Subcutaneous abdominal adipose tissue (tissue), 5 donors: ENCODE results near the gene GPR157.
A peak's percentile ranks its signal among the peaks of the same experiment; 100 is the strongest.
"Not testable (repeated sequence)": the region's sequence is repeated elsewhere in the genome, so short reads cannot be mapped to it uniquely, and the experiment has no call there.

Experiments used
- H3K27ac ChIP-seq: one replicate; pipeline ENCODE4 v1.7.0; 2013; ENCODE audit warnings: low read depth, mild to moderate bottlenecking, inconsistent platforms, low read length, moderate library complexity
- H3K27me3 ChIP-seq, 5 donors: one replicate each; pipeline ENCODE4 v1.7.0; 2013; ENCODE audit warnings: low read length in 5 of 5, inconsistent platforms in 1 of 5; ENCODE audit not compliant: control insufficient read depth in 5 of 5, insufficient read depth in 4 of 5
- H3K36me3 ChIP-seq, 5 donors: one replicate each; pipeline ENCODE4 v1.7.0; 2013; ENCODE audit warnings: low read length in 5 of 5; ENCODE audit not compliant: control insufficient read depth in 5 of 5, insufficient read depth in 5 of 5
- H3K4me1 ChIP-seq, 5 donors: one replicate each; pipeline ENCODE4 v1.7.0; 2013; ENCODE audit warnings: low read length in 5 of 5, mild to moderate bottlenecking in 3 of 5, moderate library complexity in 1 of 5; ENCODE audit not compliant: control insufficient read depth in 5 of 5, insufficient read depth in 5 of 5
- H3K4me3 ChIP-seq, 5 donors: one replicate each; pipeline ENCODE4 v1.7.0; 2013; ENCODE audit warnings: low read length in 5 of 5, low read depth in 1 of 5
- H3K9ac ChIP-seq, 5 donors: one replicate each; pipeline ENCODE4 v1.7.0; 2013; ENCODE audit warnings: low read length in 5 of 5, mild to moderate bottlenecking in 4 of 5, moderate library complexity in 3 of 5
- H3K9me3 ChIP-seq, 5 donors: one replicate each; pipeline ENCODE4 v1.7.0; 2013; ENCODE audit warnings: low read length in 5 of 5; ENCODE audit not compliant: control insufficient read depth in 5 of 5
- donor health status: healthy.
- donor health status: healthy.
- donor health status: healthy.
- donor health status: healthy.
- donor health status: healthy.

GPR157 gene

DNA sequence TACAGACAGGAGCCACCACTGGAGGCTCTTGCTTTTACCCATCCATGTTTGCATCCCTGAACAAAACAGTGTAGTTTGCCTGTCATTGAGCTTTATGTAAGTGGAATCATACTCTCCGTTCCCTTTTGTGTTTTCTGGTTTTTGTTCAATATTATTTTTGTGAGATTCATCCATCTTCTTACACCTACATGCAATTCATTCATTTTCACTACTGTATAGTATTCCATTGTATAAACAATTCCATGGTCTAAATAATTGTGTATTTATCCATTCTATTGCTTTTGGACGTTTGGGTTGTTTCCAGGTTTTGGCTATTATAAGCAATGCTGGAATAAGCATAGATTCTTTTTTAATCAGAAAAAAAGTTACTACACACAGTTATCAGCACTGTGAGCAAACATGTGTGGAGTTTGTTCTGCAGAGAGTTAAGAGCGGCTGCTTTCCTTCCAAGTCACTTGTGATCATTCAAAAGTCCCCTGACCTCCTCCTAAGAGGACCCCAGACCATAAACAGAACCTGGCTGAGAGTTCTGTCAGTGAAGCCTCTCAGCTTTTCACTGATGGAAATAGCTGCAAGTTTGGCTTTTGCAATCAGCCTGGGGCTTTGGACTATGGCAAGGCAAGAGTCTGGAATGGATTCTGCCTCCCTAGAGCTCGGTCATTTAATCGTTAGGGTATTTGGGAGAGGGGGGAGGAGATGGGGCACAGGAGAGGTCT is 5.1 kb upstream of the GPR157 start:
- Histone ChIP-seq H3K4me1 (peaks cover 0 to 14% (median 5%) of the 10 kb centered on the region in 5 donors), H3K27ac (no peak overlapping the region), H3K4me3 (no peak overlapping the region), H3K36me3 (no peaks in the 10 kb centered on the region), H3K9me3 (no peaks in the 10 kb centered on the region), H3K9ac (peak overlapping the region in 1 of 5 donors; percentile 20), H3K27me3 (no peaks in the 10 kb centered on the region)

DNA sequence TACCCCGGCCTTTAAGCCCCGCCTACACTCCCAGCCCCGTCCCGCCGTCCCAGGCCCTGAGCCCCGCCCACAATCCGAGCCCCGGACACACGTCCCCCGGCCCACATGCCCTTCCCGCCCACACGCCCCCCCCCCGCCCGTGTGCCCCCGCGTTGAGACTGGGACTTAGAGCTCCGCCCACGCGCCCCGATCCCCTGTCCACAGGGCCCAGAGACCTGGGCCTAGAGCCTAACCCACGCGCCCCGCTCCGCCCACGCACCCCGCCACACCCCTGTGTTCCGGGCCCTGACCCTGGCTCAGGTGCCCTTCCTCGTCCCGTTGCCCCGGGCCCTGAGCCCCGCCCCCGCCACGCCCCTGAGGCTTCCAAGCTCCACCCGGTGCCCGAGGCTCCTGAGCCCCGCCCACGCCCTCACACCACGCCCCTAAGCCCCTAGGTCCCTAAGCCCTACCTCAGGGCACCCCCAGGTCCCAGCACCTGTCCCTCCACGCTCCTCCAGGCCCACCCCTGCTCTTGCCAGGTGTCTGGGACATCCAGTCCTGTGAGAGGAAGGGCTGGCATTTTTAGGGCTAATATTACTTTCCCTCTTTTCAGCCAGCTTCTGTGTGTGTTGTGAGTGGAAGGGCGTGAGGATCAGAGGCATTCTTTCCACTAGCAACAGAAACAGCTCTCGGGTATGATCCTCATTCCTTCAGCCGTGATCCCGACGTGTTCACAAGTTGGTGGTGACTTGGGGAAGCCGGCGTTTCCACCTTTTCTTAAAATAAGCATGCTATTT is 552 bp upstream of the GPR157 start:
- no peaks in the 10 kb centered on the region for H3K27me3 ChIP-seq
- H3K36me3 ChIP-seq, result no peaks in the 10 kb centered on the region
- H3K9ac ChIP-seq, result peak overlapping the region in 2 of 5 donors; percentile 6 to 56
- peak overlapping the region; percentile 86 for H3K27ac ChIP-seq
- peaks cover 0 to 28% (median 20%) of the 10 kb centered on the region in 5 donors for H3K4me1 ChIP-seq
- peak overlapping the region; percentile 29 to 62 (median 52) for H3K4me3 ChIP-seq
- no peaks in the 10 kb centered on the region for H3K9me3 ChIP-seq

DNA sequence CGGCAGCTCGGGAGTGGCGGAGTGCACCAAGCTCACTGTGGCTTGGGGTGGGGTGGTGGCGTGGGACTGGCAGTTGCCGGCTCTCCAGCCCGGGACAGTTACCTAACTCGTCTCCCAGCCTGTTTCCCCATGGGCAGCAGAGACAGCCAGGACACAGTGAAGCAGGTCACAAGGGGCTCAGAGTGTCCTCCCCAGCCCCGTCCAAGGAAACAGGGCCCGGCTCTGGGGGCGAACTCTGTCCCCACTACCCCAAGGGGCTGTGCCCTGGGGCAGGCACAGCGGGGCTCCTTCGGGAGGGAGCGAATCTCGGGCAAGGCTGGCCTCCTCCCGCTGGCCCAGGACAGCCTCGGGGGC is 759 bp downstream of the GPR157 start:
- Histone ChIP-seq H3K9me3 (no peaks in the 10 kb centered on the region), H3K9ac (peak overlapping the region; percentile 36 to 77 (median 66)), H3K27ac (peak overlapping the region; percentile 30), H3K27me3 (no peaks in the 10 kb centered on the region), H3K36me3 (no peaks in the 10 kb centered on the region), H3K4me1 (peaks cover 0 to 25% (median 20%) of the 10 kb centered on the region in 5 donors), H3K4me3 (peak overlapping the region; percentile 61 to 83 (median 75))

DNA sequence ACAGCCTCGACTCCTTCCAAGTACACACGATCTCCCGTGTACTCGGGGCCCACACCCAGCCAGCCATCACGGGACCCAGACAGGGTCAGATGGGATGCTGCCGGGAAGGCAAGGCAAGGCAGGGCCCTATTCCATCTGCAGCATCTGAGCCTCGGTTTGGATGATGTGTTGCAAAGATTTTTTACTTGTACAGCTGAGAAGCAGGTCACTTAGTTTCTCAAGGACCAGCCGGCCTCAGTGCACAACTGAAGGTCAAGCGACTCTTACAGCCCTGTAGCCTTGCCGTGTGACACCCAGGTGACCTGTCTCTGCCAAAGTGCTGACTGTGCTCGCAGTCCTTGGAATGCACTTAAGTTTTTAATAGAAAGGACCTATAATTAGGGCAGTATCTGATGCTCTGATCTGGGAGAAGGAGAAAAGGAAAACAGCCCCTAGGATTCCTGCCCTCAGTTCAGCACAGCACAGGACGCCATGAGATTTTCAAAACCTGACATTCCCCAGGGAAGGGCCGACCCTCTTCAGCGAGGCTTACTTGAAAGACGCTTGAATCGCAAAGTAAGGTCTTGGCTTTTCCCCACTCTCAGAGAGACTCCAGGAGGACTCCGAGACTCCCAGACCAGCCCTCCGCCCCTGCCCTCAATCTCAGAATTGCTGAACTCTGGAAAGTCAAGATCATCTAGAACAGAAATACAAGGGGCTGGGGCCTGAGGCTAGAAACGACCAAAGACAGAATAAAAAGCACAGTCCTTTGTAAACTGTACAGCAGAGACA is 1.3 kb downstream of the GPR157 start:
- Histone ChIP-seq H3K4me1 (peaks cover 0 to 25% (median 20%) of the 10 kb centered on the region in 5 donors), H3K27ac (peak overlapping the region; percentile 30), H3K9me3 (no peaks in the 10 kb centered on the region), H3K9ac (peak overlapping the region; percentile 36 to 77 (median 66)), H3K4me3 (peak overlapping the region; percentile 61 to 83 (median 75)), H3K27me3 (no peaks in the 10 kb centered on the region), H3K36me3 (no peaks in the 10 kb centered on the region)

DNA sequence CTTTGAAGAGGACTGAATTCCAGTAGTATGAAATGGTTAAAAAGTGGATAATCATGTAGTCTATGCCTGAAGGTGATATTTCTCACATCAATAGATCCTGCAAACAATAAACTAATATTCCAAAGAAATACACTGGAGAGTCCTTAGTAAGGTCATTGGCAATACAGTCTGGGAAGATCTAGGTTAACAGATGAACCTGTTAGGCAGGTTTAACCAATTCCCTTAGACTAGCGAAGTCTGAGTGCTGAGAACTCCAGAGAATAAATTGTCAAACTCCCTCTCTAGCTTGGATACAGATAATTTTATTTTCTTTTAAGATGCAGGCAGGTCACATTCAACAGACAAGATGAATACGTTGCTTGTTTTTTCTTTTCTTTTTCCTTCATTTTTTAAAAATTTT is 2.4 kb downstream of the GPR157 start:
- H3K36me3 ChIP-seq, result no peaks in the 10 kb centered on the region
- no peak overlapping the region for H3K9ac ChIP-seq
- H3K4me3 ChIP-seq, result no peak overlapping the region
- peaks cover 0 to 25% (median 20%) of the 10 kb centered on the region in 5 donors for H3K4me1 ChIP-seq
- no peaks in the 10 kb centered on the region for H3K27me3 ChIP-seq
- no peak overlapping the region for H3K27ac ChIP-seq
- no peaks in the 10 kb centered on the region for H3K9me3 ChIP-seq

DNA sequence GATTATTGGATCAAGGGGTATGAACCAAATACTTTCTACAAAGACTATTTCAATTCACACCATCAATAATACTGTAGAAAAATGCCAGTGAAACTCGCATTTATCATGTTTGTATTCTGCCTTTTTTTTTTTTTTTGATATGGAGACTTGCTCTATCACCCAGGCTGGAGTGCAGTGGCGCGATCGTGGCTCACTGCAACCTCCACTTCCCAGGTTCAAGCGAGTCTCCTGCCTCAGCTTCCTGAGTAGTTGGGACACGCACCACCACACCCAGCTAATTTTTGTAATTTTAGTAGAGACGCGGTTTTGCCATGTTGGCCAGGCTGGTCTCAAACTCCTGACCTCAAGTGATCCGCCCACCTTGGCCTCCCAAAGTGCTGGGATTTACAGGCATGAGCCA is 3.1 kb downstream of the GPR157 start:
- H3K4me3 ChIP-seq, result not testable (repeated sequence)

DNA sequence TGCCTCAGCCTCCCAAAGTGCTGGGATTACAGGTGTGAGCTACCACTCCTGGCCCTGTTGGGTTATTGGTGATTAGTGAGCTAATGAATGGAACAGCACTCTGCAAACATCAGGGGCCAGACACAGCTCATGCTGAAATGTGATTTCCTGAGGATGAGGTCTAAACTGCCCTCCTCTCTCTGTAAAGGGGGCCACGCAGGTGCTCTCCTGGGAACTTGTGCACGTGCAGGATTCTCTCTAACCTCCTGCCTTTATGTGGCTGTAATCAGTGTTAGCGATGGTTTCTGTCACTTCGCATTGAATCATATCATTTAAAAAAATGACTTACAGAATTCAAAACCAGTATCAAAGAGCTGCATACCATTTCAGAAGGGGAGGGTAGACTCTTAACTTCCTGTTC is 3.6 kb downstream of the GPR157 start:
- no peaks in the 10 kb centered on the region for H3K36me3 ChIP-seq
- peaks cover 0 to 25% (median 20%) of the 10 kb centered on the region in 5 donors for H3K4me1 ChIP-seq
- no peak overlapping the region for H3K27ac ChIP-seq
- H3K4me3 ChIP-seq, result no peak overlapping the region
- no peak overlapping the region for H3K9ac ChIP-seq
- no peaks in the 10 kb centered on the region for H3K9me3 ChIP-seq
- H3K27me3 ChIP-seq, result no peaks in the 10 kb centered on the region

More for the DNA sequence above, 3.1 kb downstream of the GPR157 start:
- peaks cover 0 to 25% (median 20%) of the 10 kb centered on the region in 5 donors for H3K4me1 ChIP-seq
- H3K27ac ChIP-seq, H3K36me3 ChIP-seq, H3K27me3 ChIP-seq, H3K9ac ChIP-seq, H3K9me3 ChIP-seq: not testable (repeated sequence)

DNA sequence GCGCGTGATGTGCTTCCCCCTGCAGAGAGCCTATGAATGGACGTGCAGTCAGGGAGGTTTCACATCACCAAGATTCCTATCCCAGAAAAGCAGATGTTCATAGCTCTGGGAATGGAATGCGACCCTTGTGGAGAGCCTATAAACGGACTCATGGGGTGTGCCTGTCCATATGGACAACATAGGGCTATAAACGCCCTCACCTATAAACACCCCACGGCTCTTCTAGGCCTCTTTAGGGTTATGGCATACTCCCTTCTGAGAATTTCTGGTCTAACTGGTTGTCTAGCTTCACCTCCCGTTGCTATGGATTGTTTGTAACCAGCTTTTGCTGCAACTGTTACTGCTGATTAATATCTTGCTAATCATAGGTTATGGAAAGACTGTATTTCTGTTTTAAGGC is 4.5 kb downstream of the GPR157 start:
- H3K4me3 ChIP-seq, H3K27me3 ChIP-seq, H3K9me3 ChIP-seq, H3K27ac ChIP-seq, H3K36me3 ChIP-seq, H3K9ac ChIP-seq: not testable (repeated sequence)
- peaks cover 0 to 20% (median 17%) of the 10 kb centered on the region in 5 donors for H3K4me1 ChIP-seq

DNA sequence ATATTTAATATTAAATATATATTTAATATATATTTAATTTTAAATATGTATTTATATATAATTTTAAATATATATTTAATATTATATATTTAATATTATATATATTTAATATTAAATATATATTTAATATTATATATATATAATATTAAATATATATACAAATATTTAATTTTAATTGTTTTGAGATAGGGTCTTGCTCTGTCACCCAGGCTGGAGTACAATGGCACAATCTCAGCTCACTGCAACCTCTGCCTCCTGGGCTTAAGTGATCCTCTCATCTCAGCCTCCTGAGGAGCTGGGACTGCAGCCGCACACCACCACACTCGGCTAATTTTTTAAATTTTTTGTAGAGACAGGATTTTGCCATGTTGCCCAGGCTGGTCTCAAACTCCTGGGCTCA is 5.2 kb downstream of the GPR157 start:
- not testable (repeated sequence) for H3K27ac ChIP-seq, H3K27me3 ChIP-seq, H3K9me3 ChIP-seq, H3K36me3 ChIP-seq, H3K9ac ChIP-seq, H3K4me3 ChIP-seq
- H3K4me1 ChIP-seq, result peaks cover 0 to 18% (median 16%) of the 10 kb centered on the region in 5 donors
